Measurements from ENCODE around the gene LITAF. TPM values are rescaled to one million over a fixed set of nuclear protein-coding genes. Genes with fewer than 3 reads are reported as not detected.

The LITAF gene
- total and polyA plus RNA-seq, 7 donors, result 5.0 to 60.2 (median 20.7) TPM

GRCh38 chr16:11626657-11627291 lies 40.1 kb upstream of the LITAF start:
- WGBS, 3 donors, result 95 to 96% (median 96%) methylated on average over 16 of the region's 16 CpGs
- no peak for ATAC-seq
- H3K27ac ChIP-seq, result no peak overlapping the region

GRCh38 chr16:11625769-11626168 lies 39.0 kb upstream of the LITAF start:
- Histone ChIP-seq H3K36me3 (ENCODE audit: insufficient read depth in 1 of 2, low read depth in 1 of 2) (no peaks in the 10 kb centered on the region), H3K4me1 (no peaks in the 10 kb centered on the region), H3K9me3 (no peaks in the 10 kb centered on the region), H3K27ac (no peak overlapping the region), H3K4me3 (no peak overlapping the region), H3K27me3 (ENCODE audit: insufficient read depth in 3 of 3, low read length in 2 of 3) (no peaks in the 10 kb centered on the region)
- no peak for DNase-seq
- 83 to 90% (median 85%) methylated on average over 4 of the region's 4 CpGs for WGBS, 3 donors
- no peak for TF ChIP-seq CTCF (IDR thresholded peaks at IDR 0.05)
- ATAC-seq, result no peak
- intact Hi-C loops (cut with DNase I), result no loop called here

More at GRCh38 chr16:11626657-11627291, 40.1 kb upstream of the LITAF start:
- no peak for TF ChIP-seq CTCF (IDR thresholded peaks at IDR 0.05)
- Histone ChIP-seq H3K4me1 (no peaks in the 10 kb centered on the region), H3K4me3 (no peak overlapping the region), H3K36me3 (ENCODE audit: insufficient read depth in 1 of 2, low read depth in 1 of 2) (no peaks in the 10 kb centered on the region), H3K9me3 (no peaks in the 10 kb centered on the region), H3K27me3 (ENCODE audit: insufficient read depth in 3 of 3, low read length in 2 of 3) (no peaks in the 10 kb centered on the region)
- intact Hi-C loops (cut with DNase I), result no loop called here
- no peak for DNase-seq

GRCh38 chr16:11624636-11625607 lies 38.2 kb upstream of the LITAF start:
- H3K4me1 ChIP-seq, result no peaks in the 10 kb centered on the region
- no peak overlapping the region for H3K27ac ChIP-seq
- DNase-seq (no peak), ATAC-seq (no peak)
- intact Hi-C loops (cut with DNase I), result no loop called here
- H3K4me3 ChIP-seq, result no peak overlapping the region
- no peak for TF ChIP-seq CTCF (IDR thresholded peaks at IDR 0.05)
- 87 to 92% (median 92%) methylated on average over 15 to 16 of the region's 16 CpGs for WGBS, 3 donors
- H3K9me3 ChIP-seq, result no peaks in the 10 kb centered on the region
- no peaks in the 10 kb centered on the region for H3K27me3 ChIP-seq (ENCODE audit: insufficient read depth in 3 of 3, low read length in 2 of 3)
- H3K36me3 ChIP-seq (ENCODE audit: insufficient read depth in 1 of 2, low read depth in 1 of 2), result no peaks in the 10 kb centered on the region

GRCh38 chr16:11624205-11624604 lies 37.5 kb upstream of the LITAF start:
- Histone ChIP-seq H3K9me3 (no peaks in the 10 kb centered on the region), H3K27me3 (ENCODE audit: insufficient read depth in 3 of 3, low read length in 2 of 3) (no peaks in the 10 kb centered on the region), H3K36me3 (ENCODE audit: insufficient read depth in 1 of 2, low read depth in 1 of 2) (no peaks in the 10 kb centered on the region), H3K27ac (no peak overlapping the region), H3K4me3 (no peak overlapping the region), H3K4me1 (no peaks in the 10 kb centered on the region)
- ATAC-seq (no peak), DNase-seq (no peak)
- intact Hi-C loops (cut with DNase I), result no loop called here
- WGBS, 3 donors, result 92 to 96% (median 94%) methylated on average over 4 of the region's 4 CpGs
- no peak for TF ChIP-seq CTCF (IDR thresholded peaks at IDR 0.05)

All from psoas muscle (tissue), 8 donors.